T47D (cell line): Measurements from ENCODE around the gene KNL1.

Experiments used
- DNase-seq, 2 experiments: peaks; one replicate each; pipeline versions ENCODE4 v3.0.0 to v3.0.0-alpha.2; 2011 to 2012; ENCODE audit warnings: low read depth in 1 of 2, low spot score in 1 of 2
- JUND ChIP-seq: IDR thresholded peaks from 2 replicates; pipeline ENCODE4 v1.6.1; 2012; ENCODE audit warnings: low read depth
- in situ Hi-C: cut with HindIII; loops from 2 replicates; pipeline ENCODE4 v1.10.0; 2016; ENCODE audit warnings: low sequenced_read_pairs, low pct_unique_long_range_greater_than_20kb

The KNL1 gene

GRCh38 chr15:40595219-40595618 is 1.2 kb downstream of the KNL1 start:
- in situ Hi-C loops: no loop called here
- DNase-seq: no peak
- no peak for TF ChIP-seq JUND

- DNase-seq: no peak
- no peak for TF ChIP-seq JUND
- in situ Hi-C loops: no loop called here
Measured at GRCh38 chr15:40595773-40596172, 1.7 kb downstream of the KNL1 start.

GRCh38 chr15:40597024-40597423 is 3.0 kb downstream of the KNL1 start:
- in situ Hi-C loops: no loop called here
- TF ChIP-seq JUND: no peak
- no peak for DNase-seq

GRCh38 chr15:40598126-40598525 is 4.1 kb downstream of the KNL1 start:
- in situ Hi-C loops: no loop called here
- no peak for TF ChIP-seq JUND

GRCh38 chr15:40598672-40599071 is 4.6 kb downstream of the KNL1 start:
- DNase-seq: no peak
- in situ Hi-C loops: no loop called here
- no peak for TF ChIP-seq JUND

More at GRCh38 chr15:40598126-40598525, 4.1 kb downstream of the KNL1 start:
- no peak for DNase-seq

GRCh38 chr15:40600956-40601355 is 6.9 kb downstream of the KNL1 start:
- in situ Hi-C loops: no loop called here
- TF ChIP-seq JUND: no peak
- DNase-seq: no peak

GRCh38 chr15:40603935-40604334 is 9.9 kb downstream of the KNL1 start:
- DNase-seq: no peak
- in situ Hi-C loops: no loop called here
- TF ChIP-seq JUND: no peak

- in situ Hi-C loops: no loop called here
- TF ChIP-seq JUND: no peak
- no peak for DNase-seq
Measured at GRCh38 chr15:40613080-40613479, 19.0 kb downstream of the KNL1 start.

GRCh38 chr15:40618023-40618422 is 24.0 kb downstream of the KNL1 start:
- no peak for TF ChIP-seq JUND
- in situ Hi-C loops: no loop called here
- no peak for DNase-seq

GRCh38 chr15:40618906-40619305 is 24.9 kb downstream of the KNL1 start:
- in situ Hi-C loops: no loop called here
- DNase-seq: no peak
- no peak for TF ChIP-seq JUND

GRCh38 chr15:40623361-40623760 is 29.3 kb downstream of the KNL1 start:
- TF ChIP-seq JUND: no peak
- DNase-seq: no peak
- in situ Hi-C loops: no loop called here

- in situ Hi-C loops: no loop called here
- no peak for DNase-seq
- no peak for TF ChIP-seq JUND
Measured at GRCh38 chr15:40630313-40630712, 36.3 kb downstream of the KNL1 start.

GRCh38 chr15:40633178-40633577 is 39.1 kb downstream of the KNL1 start:
- in situ Hi-C loops: no loop called here
- no peak for TF ChIP-seq JUND
- peak in 1 of 2 experiments; percentile 63 for DNase-seq

- no peak for TF ChIP-seq JUND
- no peak for DNase-seq
Measured at GRCh38 chr15:40637221-40637745, 43.2 kb downstream of the KNL1 start.

More at GRCh38 chr15:40637221-40637745, 43.2 kb downstream of the KNL1 start:
- in situ Hi-C loops: no loop called here
